ENCODE data around the gene IGF1R. TPM values are rescaled to one million over a fixed set of nuclear protein-coding genes. Genes with fewer than 3 reads are reported as not detected.

The IGF1R gene
- total and polyA plus RNA-seq, 2 experiments from 2014 or later = 10.8 to 42.9 TPM

DNA sequence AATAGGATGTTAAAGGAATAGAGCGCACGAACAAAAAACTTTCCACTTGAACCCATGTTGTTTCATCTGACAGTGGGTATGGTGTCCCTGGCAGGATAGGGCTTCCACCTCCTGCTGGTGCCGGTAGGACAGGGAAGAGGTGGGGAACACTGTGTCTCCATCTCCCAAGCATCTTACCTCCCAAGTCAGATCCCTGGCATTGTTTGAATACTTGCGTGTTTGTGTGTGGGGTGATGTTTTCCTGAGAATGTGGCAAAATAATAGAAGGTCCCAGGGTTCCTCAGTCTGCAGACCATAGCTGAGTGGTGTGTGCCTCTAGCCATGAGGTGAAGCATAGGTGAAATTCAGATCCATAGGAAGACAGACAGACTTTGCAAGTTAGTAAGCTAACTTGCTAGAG, 119.4 kb downstream of the IGF1R start:
- WGBS (ENCODE audit: low lambda C conversion rate, missing lambda C conversion rate) = 83% methylated on average over 4 of the region's 4 CpGs
- peaks cover 91% of the 10 kb centered on the region for H3K79me2 ChIP-seq

GRCh38 chr15:98769867-98770266, 121.5 kb downstream of the IGF1R start:
- peaks cover 12% of the 10 kb centered on the region for H4K20me1 ChIP-seq (ENCODE audit: insufficient read depth, poor library complexity, severe bottlenecking)
- H3K36me3 ChIP-seq (replicated peaks; ENCODE audit: insufficient read depth, low read depth) = no peaks in the 10 kb centered on the region
- TF ChIP-seq, protein P1, sequence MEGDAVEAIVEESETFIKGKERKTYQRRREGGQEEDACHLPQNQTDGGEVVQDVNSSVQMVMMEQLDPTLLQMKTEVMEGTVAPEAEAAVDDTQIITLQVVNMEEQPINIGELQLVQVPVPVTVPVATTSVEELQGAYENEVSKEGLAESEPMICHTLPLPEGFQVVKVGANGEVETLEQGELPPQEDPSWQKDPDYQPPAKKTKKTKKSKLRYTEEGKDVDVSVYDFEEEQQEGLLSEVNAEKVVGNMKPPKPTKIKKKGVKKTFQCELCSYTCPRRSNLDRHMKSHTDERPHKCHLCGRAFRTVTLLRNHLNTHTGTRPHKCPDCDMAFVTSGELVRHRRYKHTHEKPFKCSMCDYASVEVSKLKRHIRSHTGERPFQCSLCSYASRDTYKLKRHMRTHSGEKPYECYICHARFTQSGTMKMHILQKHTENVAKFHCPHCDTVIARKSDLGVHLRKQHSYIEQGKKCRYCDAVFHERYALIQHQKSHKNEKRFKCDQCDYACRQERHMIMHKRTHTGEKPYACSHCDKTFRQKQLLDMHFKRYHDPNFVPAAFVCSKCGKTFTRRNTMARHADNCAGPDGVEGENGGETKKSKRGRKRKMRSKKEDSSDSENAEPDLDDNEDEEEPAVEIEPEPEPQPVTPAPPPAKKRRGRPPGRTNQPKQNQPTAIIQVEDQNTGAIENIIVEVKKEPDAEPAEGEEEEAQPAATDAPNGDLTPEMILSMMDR (IDR thresholded peaks at IDR 0.05; ENCODE audit: poor library complexity) = no peak
- TF ChIP-seq EZH2 (IDR thresholded peaks at IDR 0.05; ENCODE audit: borderline replicate concordance) (no peak), EZH2phosphoT487 (IDR thresholded peaks at IDR 0.05; ENCODE audit: low read depth, severe bottlenecking, unreplicated experiment) (no peak)
- no peak for DNase-seq (ENCODE audit: low spot score)
- no peak overlapping the region for H3K4me2 ChIP-seq
- H3K4me3 ChIP-seq = no peak overlapping the region
- WGBS (ENCODE audit: low lambda C conversion rate, missing lambda C conversion rate) = 88% methylated on average over 6 of the region's 6 CpGs
- no peaks in the 10 kb centered on the region for H3K27me3 ChIP-seq
- peaks cover 87% of the 10 kb centered on the region for H3K79me2 ChIP-seq
- H3K9me3 ChIP-seq (ENCODE audit: low read depth) = no peaks in the 10 kb centered on the region
- no peak overlapping the region for H2AFZ ChIP-seq
- H3K27ac ChIP-seq = no peak overlapping the region
- peaks cover 19% of the 10 kb centered on the region for H3K4me1 ChIP-seq (ENCODE audit: insufficient read depth)
- H3K9me2 ChIP-seq (replicated peaks; ENCODE audit: insufficient read depth) = no peaks in the 10 kb centered on the region

More for the DNA sequence above, 119.4 kb downstream of the IGF1R start:
- no peaks in the 10 kb centered on the region for H3K36me3 ChIP-seq (replicated peaks; ENCODE audit: insufficient read depth, low read depth)
- TF ChIP-seq EZH2 (IDR thresholded peaks at IDR 0.05; ENCODE audit: borderline replicate concordance) (no peak), EZH2phosphoT487 (IDR thresholded peaks at IDR 0.05; ENCODE audit: low read depth, severe bottlenecking, unreplicated experiment) (no peak)
- TF ChIP-seq, protein P1 (IDR thresholded peaks at IDR 0.05; ENCODE audit: poor library complexity) = no peak
- no peak for DNase-seq (ENCODE audit: low spot score)
- H3K27ac ChIP-seq = no peak overlapping the region
- H3K9me2 ChIP-seq (replicated peaks; ENCODE audit: insufficient read depth) = no peaks in the 10 kb centered on the region
- H3K4me2 ChIP-seq = no peak overlapping the region
- no peak overlapping the region for H2AFZ ChIP-seq
- H4K20me1 ChIP-seq (ENCODE audit: insufficient read depth, poor library complexity, severe bottlenecking) = peaks cover 20% of the 10 kb centered on the region
- no peaks in the 10 kb centered on the region for H3K27me3 ChIP-seq
- peaks cover 16% of the 10 kb centered on the region for H3K4me1 ChIP-seq (ENCODE audit: insufficient read depth)
- no peaks in the 10 kb centered on the region for H3K9me3 ChIP-seq (ENCODE audit: low read depth)
- no peak overlapping the region for H3K4me3 ChIP-seq

DNA sequence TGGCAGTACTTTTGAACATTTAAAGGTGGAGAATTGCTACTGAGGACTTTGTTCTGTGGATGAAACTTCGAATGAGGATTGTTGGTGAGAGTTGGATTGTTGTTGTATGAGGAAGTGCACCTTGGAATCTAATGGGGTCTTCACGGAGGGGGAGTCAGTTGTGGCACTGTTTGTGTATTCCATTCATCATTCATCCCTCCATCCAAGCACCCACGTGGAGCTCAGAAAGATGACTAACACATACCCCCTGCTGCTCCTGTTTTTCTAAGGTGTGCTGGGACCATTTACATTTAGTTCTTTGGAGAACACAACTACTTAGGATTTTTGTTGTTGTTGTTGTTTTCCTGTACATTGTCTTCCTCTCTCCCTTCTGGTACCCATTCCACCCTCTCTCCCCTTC, 122.6 kb downstream of the IGF1R start:
- Histone ChIP-seq H3K4me3 (no peak overlapping the region), H2AFZ (no peak overlapping the region), H3K4me2 (no peak overlapping the region), H3K9me3 (ENCODE audit: low read depth) (no peaks in the 10 kb centered on the region), H3K4me1 (ENCODE audit: insufficient read depth) (peaks cover 19% of the 10 kb centered on the region), H3K27me3 (no peaks in the 10 kb centered on the region), H3K9me2 (replicated peaks; ENCODE audit: insufficient read depth) (no peaks in the 10 kb centered on the region), H3K36me3 (replicated peaks; ENCODE audit: insufficient read depth, low read depth) (no peaks in the 10 kb centered on the region), H3K27ac (peak overlapping the region; percentile 62), H3K79me2 (peaks cover 87% of the 10 kb centered on the region), H4K20me1 (ENCODE audit: insufficient read depth, poor library complexity, severe bottlenecking) (peaks cover 12% of the 10 kb centered on the region)
- no peak for TF ChIP-seq EZH2 (IDR thresholded peaks at IDR 0.05; ENCODE audit: borderline replicate concordance)
- TF ChIP-seq, protein P1 (IDR thresholded peaks at IDR 0.05; ENCODE audit: poor library complexity) = no peak
- TF ChIP-seq EZH2phosphoT487 (IDR thresholded peaks at IDR 0.05; ENCODE audit: low read depth, severe bottlenecking, unreplicated experiment) = no peak
- no peak for DNase-seq (ENCODE audit: low spot score)
- WGBS (ENCODE audit: low lambda C conversion rate, missing lambda C conversion rate) = 52% methylated on average over 3 of the region's 3 CpGs

DNA sequence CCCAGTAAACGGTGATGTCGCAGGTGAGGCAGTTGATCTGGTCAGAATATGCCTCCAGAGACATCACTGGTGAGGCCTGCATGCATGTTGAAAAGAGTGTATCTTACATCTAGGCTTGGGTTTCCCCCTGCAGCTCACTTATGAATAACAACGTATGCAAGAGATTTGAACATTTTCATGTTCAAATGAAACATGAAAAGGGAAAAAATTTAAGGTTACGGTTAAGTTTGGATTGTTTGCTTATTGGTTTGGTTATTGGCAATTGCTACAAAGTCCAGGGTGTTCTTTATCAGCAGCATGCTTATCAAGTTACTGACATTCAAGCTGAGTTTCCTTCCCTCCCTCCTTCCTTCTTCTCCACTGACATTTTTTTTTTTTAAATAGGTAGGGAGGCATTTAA, 123.2 kb downstream of the IGF1R start:
- peak; percentile 34 for DNase-seq (ENCODE audit: low spot score)
- Histone ChIP-seq H3K27ac (peak overlapping the region; percentile 62), H2AFZ (no peak overlapping the region), H3K36me3 (replicated peaks; ENCODE audit: insufficient read depth, low read depth) (no peaks in the 10 kb centered on the region), H3K9me2 (replicated peaks; ENCODE audit: insufficient read depth) (no peaks in the 10 kb centered on the region), H3K9me3 (ENCODE audit: low read depth) (no peaks in the 10 kb centered on the region), H3K4me3 (no peak overlapping the region), H3K4me1 (ENCODE audit: insufficient read depth) (peaks cover 19% of the 10 kb centered on the region), H4K20me1 (ENCODE audit: insufficient read depth, poor library complexity, severe bottlenecking) (peaks cover 11% of the 10 kb centered on the region), H3K27me3 (no peaks in the 10 kb centered on the region), H3K79me2 (peaks cover 87% of the 10 kb centered on the region), H3K4me2 (peak overlapping the region; percentile 12)
- WGBS (ENCODE audit: low lambda C conversion rate, missing lambda C conversion rate) = 58% methylated on average over 4 of the region's 4 CpGs
- TF ChIP-seq, protein P1 (IDR thresholded peaks at IDR 0.05; ENCODE audit: poor library complexity) = peak; percentile 22
- TF ChIP-seq EZH2 (IDR thresholded peaks at IDR 0.05; ENCODE audit: borderline replicate concordance) = no peak
- TF ChIP-seq EZH2phosphoT487 (IDR thresholded peaks at IDR 0.05; ENCODE audit: low read depth, severe bottlenecking, unreplicated experiment) = no peak
